Gastroesophageal sphincter (tissue), 3 donors: Measurements from ENCODE around the gene AP2A2.

Source experiments
- CTCF ChIP-seq, 4 experiments: fragments of 200-600 bp in 2 of 4; fragments of 450-650 bp in 2 of 4; sonication (generic) in 1 of 4; IDR thresholded peaks; one replicate each; pipeline ENCODE4 v1.5.1; 2017 to 2019; ENCODE audit warnings: antibody characterized with exemption in 4 of 4, mild to moderate bottlenecking in 2 of 4, moderate library complexity in 2 of 4
- POLR2A ChIP-seq, 2 donors: fragments of 450-650 bp; IDR thresholded peaks; one replicate each; pipeline ENCODE4 v1.6.1; 2017; ENCODE audit warnings: antibody characterized with exemption in 2 of 2, mild to moderate bottlenecking in 2 of 2, moderate library complexity in 1 of 2

- no peak for TF ChIP-seq CTCF (IDR thresholded peaks at IDR 0.05)
- TF ChIP-seq POLR2A (IDR thresholded peaks at IDR 0.05): no peak
Measured at GRCh38 chr11:928786-929185, 3.1 kb downstream of the AP2A2 start.
